HUES64 (cell line): ENCODE measurements around the gene UQCC5.
A peak's percentile ranks its signal among the peaks of the same experiment; 100 is the strongest.

ENCODE experiments used
- H3K27ac ChIP-seq: 2 replicates; pipeline ENCODE4 v1.7.0; 2013; ENCODE audit warnings: low read depth, low read length, inconsistent platforms
- H3K27me3 ChIP-seq: 2 replicates; pipeline ENCODE4 v1.6.1; 2013; ENCODE audit warnings: mild to moderate bottlenecking, low read length; ENCODE audit not compliant: insufficient read depth
- H3K36me3 ChIP-seq: 2 replicates; pipeline ENCODE4 v1.6.1; 2013; ENCODE audit warnings: mild to moderate bottlenecking, low read length; ENCODE audit not compliant: insufficient read depth
- H3K4me1 ChIP-seq: 2 replicates; pipeline ENCODE4 v1.6.1; 2013; ENCODE audit warnings: mild to moderate bottlenecking, low read length, moderate library complexity; ENCODE audit not compliant: insufficient read depth
- H3K4me3 ChIP-seq: 2 replicates; pipeline ENCODE4 v1.5.1; 2013; ENCODE audit warnings: mild to moderate bottlenecking, low read length, moderate library complexity
- H3K9ac ChIP-seq: 2 replicates; pipeline ENCODE4 v1.6.1; 2013; ENCODE audit warnings: mild to moderate bottlenecking, low read depth, low read length
- H3K9me3 ChIP-seq: 2 replicates; pipeline ENCODE4 v1.6.1; 2013; ENCODE audit warnings: low read depth, low read length; ENCODE audit not compliant: insufficient read depth
- WGBS: fragments of 150-250, 120-280 bp; methylation state at CpG from one replicate; pipeline ENCODE4 v1.1.7; 2013; ENCODE audit warnings: missing lambda C conversion rate; 5-methylcytosine and 5-hydroxymethylcytosine counted together

UQCC5 gene

DNA sequence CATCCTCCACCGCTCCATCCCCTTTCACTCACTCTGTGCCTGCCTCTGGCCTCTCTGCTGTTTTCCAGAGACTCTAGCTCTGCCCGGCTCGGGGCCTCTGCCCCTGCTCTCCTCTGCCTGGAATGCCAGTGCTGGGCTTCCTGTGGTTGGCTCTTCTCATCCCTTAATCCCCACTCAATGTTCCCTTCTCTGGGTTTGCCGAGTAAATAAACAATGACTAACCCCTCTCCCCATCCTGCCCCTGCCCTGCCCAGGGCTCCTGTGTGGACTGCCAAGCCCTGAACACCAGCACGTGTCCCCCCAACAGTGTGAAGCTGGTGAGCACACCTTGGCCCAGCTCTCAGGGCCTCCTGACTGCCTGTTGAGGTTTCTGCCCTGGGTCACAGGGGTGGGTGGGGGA lies 29.0 kb upstream of the UQCC5 start:
- Histone ChIP-seq H3K9me3 (no peaks in the 10 kb centered on the region), H3K27me3 (no peaks in the 10 kb centered on the region), H3K36me3 (no peaks in the 10 kb centered on the region), H3K27ac (no peak overlapping the region), H3K4me3 (no peak overlapping the region), H3K9ac (no peak overlapping the region), H3K4me1 (no peaks in the 10 kb centered on the region)
- 75% methylated on average over 5 of the region's 5 CpGs for WGBS

DNA sequence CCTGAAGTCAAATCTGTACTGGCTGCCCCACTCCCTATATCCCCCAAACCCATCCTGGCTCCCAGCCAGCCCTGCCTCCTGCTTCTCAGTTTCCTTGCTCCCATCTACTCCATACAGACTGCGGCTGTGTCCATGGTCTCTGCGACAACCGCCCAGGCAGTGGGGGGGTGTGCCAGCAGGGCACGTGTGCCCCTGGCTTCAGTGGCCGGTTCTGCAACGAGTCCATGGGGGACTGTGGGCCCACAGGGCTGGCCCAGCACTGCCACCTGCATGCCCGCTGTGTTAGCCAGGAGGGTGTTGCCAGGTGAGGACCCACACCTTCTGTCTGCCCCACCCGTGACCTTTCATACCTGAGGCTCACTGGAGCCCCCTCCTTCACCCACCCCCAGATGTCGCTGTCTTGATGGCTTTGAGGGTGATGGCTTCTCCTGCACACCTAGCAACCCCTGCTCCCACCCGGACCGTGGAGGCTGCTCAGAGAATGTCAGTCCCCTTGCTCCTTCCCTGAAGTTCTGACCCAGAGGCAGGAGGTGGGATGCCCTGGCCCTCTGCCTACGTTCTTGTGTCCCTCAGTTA lies 26.6 kb upstream of the UQCC5 start:
- Histone ChIP-seq H3K27me3 (no peaks in the 10 kb centered on the region; the same call in 1 of the 2 replicates), H3K4me3 (no peak overlapping the region), H3K9me3 (no peaks in the 10 kb centered on the region), H3K27ac (no peak overlapping the region), H3K9ac (no peak overlapping the region), H3K4me1 (no peaks in the 10 kb centered on the region), H3K36me3 (no peaks in the 10 kb centered on the region)
- WGBS, result 89% methylated on average over 12 of the region's 12 CpGs

GRCh38 chr3:52511509-52511908 lies 24.9 kb upstream of the UQCC5 start:
- Histone ChIP-seq H3K27me3 (no peaks in the 10 kb centered on the region; the same call in 1 of the 2 replicates), H3K36me3 (no peaks in the 10 kb centered on the region), H3K4me1 (no peaks in the 10 kb centered on the region), H3K9ac (no peak overlapping the region), H3K9me3 (no peaks in the 10 kb centered on the region), H3K4me3 (no peak overlapping the region), H3K27ac (no peak overlapping the region)
- 86% methylated on average over 7 of the region's 7 CpGs for WGBS

DNA sequence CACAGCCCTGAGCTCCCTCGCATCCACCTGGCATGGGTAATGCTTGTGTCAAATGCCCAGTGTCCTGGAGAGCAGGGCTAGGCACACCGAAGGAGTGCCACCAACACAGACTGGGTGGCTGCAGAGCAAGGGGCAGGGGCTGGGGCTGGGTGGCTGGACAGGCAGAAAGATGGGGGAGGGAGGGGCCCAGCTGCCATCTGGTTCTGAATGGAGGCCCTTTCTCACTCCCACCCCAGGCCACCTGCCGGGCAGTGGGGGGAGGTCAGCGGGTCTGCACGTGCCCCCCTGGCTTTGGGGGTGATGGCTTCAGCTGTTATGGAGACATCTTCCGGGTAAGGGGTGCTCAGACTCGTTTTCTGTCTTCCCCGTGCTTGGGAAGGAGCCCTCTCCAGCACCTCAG lies 24.3 kb upstream of the UQCC5 start:
- Histone ChIP-seq H3K27me3 (no peaks in the 10 kb centered on the region; the same call in 1 of the 2 replicates), H3K27ac (no peak overlapping the region), H3K9me3 (no peaks in the 10 kb centered on the region), H3K4me1 (no peaks in the 10 kb centered on the region), H3K9ac (no peak overlapping the region), H3K36me3 (no peaks in the 10 kb centered on the region), H3K4me3 (no peak overlapping the region)
- 71% methylated on average over 7 of the region's 8 CpGs for WGBS

DNA sequence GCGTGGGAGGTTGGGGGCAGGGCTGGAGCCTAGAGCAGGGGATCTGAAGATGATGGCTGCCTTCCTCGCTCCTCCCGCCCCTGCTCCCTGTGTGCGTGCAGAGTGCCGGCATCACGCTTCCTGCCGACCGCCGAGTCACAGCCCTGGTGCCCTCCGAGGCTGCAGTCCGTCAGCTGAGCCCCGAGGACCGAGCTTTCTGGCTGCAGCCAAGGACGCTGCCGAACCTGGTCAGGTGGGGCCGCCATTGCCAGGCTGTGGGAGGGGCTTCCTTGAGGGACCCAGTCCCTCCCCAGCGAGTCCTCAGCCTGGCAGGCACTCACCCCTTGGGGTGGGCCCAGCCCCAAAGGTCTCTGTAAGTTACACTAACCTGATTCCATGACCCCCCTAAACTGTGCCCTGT lies 23.7 kb upstream of the UQCC5 start:
- no peak overlapping the region for H3K27ac ChIP-seq
- H3K4me3 ChIP-seq, result no peak overlapping the region
- H3K36me3 ChIP-seq, result no peaks in the 10 kb centered on the region
- no peaks in the 10 kb centered on the region for H3K4me1 ChIP-seq
- H3K27me3 ChIP-seq, result no peaks in the 10 kb centered on the region; the same call in 1 of the 2 replicates
- H3K9me3 ChIP-seq, result no peaks in the 10 kb centered on the region
- H3K9ac ChIP-seq, result no peak overlapping the region
- 81% methylated on average over 17 of the region's 17 CpGs for WGBS

GRCh38 chr3:52513281-52513680 lies 23.1 kb upstream of the UQCC5 start:
- Histone ChIP-seq H3K9ac (no peak overlapping the region), H3K9me3 (no peaks in the 10 kb centered on the region), H3K4me3 (no peak overlapping the region), H3K27ac (no peak overlapping the region), H3K36me3 (no peaks in the 10 kb centered on the region), H3K4me1 (no peaks in the 10 kb centered on the region), H3K27me3 (peaks cover 5% of the 10 kb centered on the region; the same call in 1 of the 2 replicates)
- WGBS, result 88% methylated on average over 7 of the region's 7 CpGs

- H3K9ac ChIP-seq, result no peak overlapping the region; the same call in 1 of the 2 replicates
- no peaks in the 10 kb centered on the region for H3K36me3 ChIP-seq
- no peak overlapping the region for H3K4me3 ChIP-seq
- H3K4me1 ChIP-seq, result no peaks in the 10 kb centered on the region
- 89% methylated on average over 10 of the region's 11 CpGs for WGBS
- no peak overlapping the region for H3K27ac ChIP-seq
- H3K9me3 ChIP-seq, result no peaks in the 10 kb centered on the region
- H3K27me3 ChIP-seq, result peaks cover 8% of the 10 kb centered on the region
These were observed 21.8 kb upstream of the UQCC5 start for GRCh38 chr3:52514576-52514975.

- WGBS, result 79% methylated on average over 6 of the region's 6 CpGs
- Histone ChIP-seq H3K36me3 (no peaks in the 10 kb centered on the region), H3K4me3 (no peak overlapping the region), H3K27me3 (peaks cover 8% of the 10 kb centered on the region), H3K9ac (no peak overlapping the region), H3K4me1 (no peaks in the 10 kb centered on the region), H3K27ac (no peak overlapping the region), H3K9me3 (no peaks in the 10 kb centered on the region)
These were observed 21.2 kb upstream of the UQCC5 start for GRCh38 chr3:52515192-52515591.

DNA sequence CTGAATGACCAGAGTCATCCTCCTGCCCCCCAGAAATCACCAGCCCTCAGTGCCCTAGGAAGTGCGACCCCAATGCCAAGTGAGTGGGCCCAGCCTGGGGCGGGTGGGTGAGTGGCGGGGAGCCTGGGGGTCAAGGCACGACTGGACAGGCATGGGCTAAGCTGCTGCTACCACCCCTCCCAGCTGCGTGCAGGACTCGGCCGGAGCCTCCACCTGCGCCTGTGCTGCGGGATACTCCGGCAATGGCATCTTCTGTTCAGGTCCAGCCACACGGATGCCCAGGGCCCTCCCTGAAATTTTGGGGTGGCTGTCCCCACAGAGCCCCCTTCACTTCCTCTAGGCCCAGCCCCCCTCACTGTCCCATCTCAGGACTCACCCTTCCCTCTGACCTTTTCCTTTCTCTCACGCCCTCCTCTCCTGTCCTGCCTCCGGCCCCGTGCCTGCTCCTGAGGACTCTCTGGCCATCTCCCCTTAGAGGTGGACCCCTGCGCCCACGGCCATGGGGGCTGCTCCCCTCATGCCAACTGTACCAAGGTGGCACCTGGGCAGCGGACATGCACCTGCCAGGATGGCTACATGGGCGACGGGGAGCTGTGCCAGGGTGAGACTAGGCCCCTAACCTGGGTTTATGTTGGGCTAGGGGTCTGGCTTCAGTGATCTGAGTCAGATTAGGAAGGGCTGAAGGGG lies 19.8 kb upstream of the UQCC5 start:
- no peaks in the 10 kb centered on the region for H3K9me3 ChIP-seq
- H3K36me3 ChIP-seq, result no peaks in the 10 kb centered on the region
- H3K9ac ChIP-seq, result no peak overlapping the region
- H3K4me1 ChIP-seq, result no peaks in the 10 kb centered on the region
- 93% methylated on average over 19 of the region's 19 CpGs for WGBS
- no peak overlapping the region for H3K4me3 ChIP-seq
- no peak overlapping the region for H3K27ac ChIP-seq
- H3K27me3 ChIP-seq, result peaks cover 8% of the 10 kb centered on the region

- Histone ChIP-seq H3K27me3 (peaks cover 8% of the 10 kb centered on the region), H3K9me3 (no peaks in the 10 kb centered on the region), H3K36me3 (no peaks in the 10 kb centered on the region), H3K4me1 (no peaks in the 10 kb centered on the region), H3K9ac (no peak overlapping the region; the same call in 1 of the 2 replicates), H3K4me3 (peak overlapping the region; percentile 52), H3K27ac (no peak overlapping the region)
- 87% methylated on average over 25 of the region's 25 CpGs for WGBS
These were observed 18.3 kb upstream of the UQCC5 start for GRCh38 chr3:52517796-52518722.
